ENCODE data around the gene TNFSF11.

TNFSF11 gene

GRCh38 chr13:42592915-42593900, 19.3 kb downstream of the TNFSF11 start:
- TF ChIP-seq CTCF (IDR thresholded peaks at IDR 0.05; ENCODE audit: borderline replicate concordance, extremely low read depth, low read length, poor library complexity, severe bottlenecking): no peak
- no peak for TF ChIP-seq EZH2 (IDR thresholded peaks at IDR 0.05; ENCODE audit: borderline replicate concordance, low read depth, low read length, severe bottlenecking)
- H3K4me3 ChIP-seq (ENCODE audit: low read depth in 1 of 2, low read length in 2 of 2): no peak overlapping the region
- no peak overlapping the region for H3K9ac ChIP-seq (ENCODE audit: low read depth, low read length)

GRCh38 chr13:42594481-42595252, 20.7 kb downstream of the TNFSF11 start:
- no peaks in the 10 kb centered on the region for H3K9me3 ChIP-seq (ENCODE audit: insufficient read depth, low read length, severe bottlenecking)
- no peak overlapping the region for H2AFZ ChIP-seq (ENCODE audit: low read depth, low read length)
- H4K20me1 ChIP-seq (ENCODE audit: insufficient read depth, low read length): no peaks in the 10 kb centered on the region
- DNase-seq (peak; percentile 57), ATAC-seq (ENCODE audit: insufficient read depth, low read depth) (peak; percentile 75; the same call in 2 of the 3 replicates)
- no peak overlapping the region for H3K27ac ChIP-seq (ENCODE audit: low read length)
- no peak overlapping the region for H3K9ac ChIP-seq (ENCODE audit: low read depth, low read length)
- no peaks in the 10 kb centered on the region for H3K4me1 ChIP-seq (ENCODE audit: insufficient read depth, low read length)
- no peak overlapping the region for H3K4me2 ChIP-seq (ENCODE audit: insufficient read depth, low read length)
- no peaks in the 10 kb centered on the region for H3K27me3 ChIP-seq (ENCODE audit: insufficient read depth, low read length, poor library complexity)
- H3K4me3 ChIP-seq (ENCODE audit: low read depth in 1 of 2, low read length in 2 of 2): no peak overlapping the region
- no peaks in the 10 kb centered on the region for H3K36me3 ChIP-seq (ENCODE audit: insufficient read depth, low read length)
- TF ChIP-seq CTCF (IDR thresholded peaks at IDR 0.05; ENCODE audit: borderline replicate concordance, extremely low read depth, low read length, poor library complexity, severe bottlenecking): peak; percentile 87
- TF ChIP-seq EZH2 (IDR thresholded peaks at IDR 0.05; ENCODE audit: borderline replicate concordance, low read depth, low read length, severe bottlenecking): no peak
- H3K79me2 ChIP-seq (ENCODE audit: insufficient read depth, low read length): no peaks in the 10 kb centered on the region

More at GRCh38 chr13:42592915-42593900, 19.3 kb downstream of the TNFSF11 start:
- Histone ChIP-seq H3K27me3 (ENCODE audit: insufficient read depth, low read length, poor library complexity) (no peaks in the 10 kb centered on the region), H3K27ac (ENCODE audit: low read length) (no peak overlapping the region), H2AFZ (ENCODE audit: low read depth, low read length) (no peak overlapping the region), H3K4me2 (ENCODE audit: insufficient read depth, low read length) (no peak overlapping the region), H3K4me1 (ENCODE audit: insufficient read depth, low read length) (no peaks in the 10 kb centered on the region), H4K20me1 (ENCODE audit: insufficient read depth, low read length) (no peaks in the 10 kb centered on the region), H3K9me3 (ENCODE audit: insufficient read depth, low read length, severe bottlenecking) (no peaks in the 10 kb centered on the region), H3K36me3 (ENCODE audit: insufficient read depth, low read length) (no peaks in the 10 kb centered on the region), H3K79me2 (ENCODE audit: insufficient read depth, low read length) (no peaks in the 10 kb centered on the region)
- DNase-seq: no peak
- no peak for ATAC-seq (ENCODE audit: insufficient read depth, low read depth)

GRCh38 chr13:42595253-42595571, 21.3 kb downstream of the TNFSF11 start:
- no peaks in the 10 kb centered on the region for H3K36me3 ChIP-seq (ENCODE audit: insufficient read depth, low read length)
- H3K27ac ChIP-seq (ENCODE audit: low read length): no peak overlapping the region
- no peak overlapping the region for H2AFZ ChIP-seq (ENCODE audit: low read depth, low read length)
- ATAC-seq (ENCODE audit: insufficient read depth, low read depth) (no peak), DNase-seq (no peak)
- TF ChIP-seq EZH2 (IDR thresholded peaks at IDR 0.05; ENCODE audit: borderline replicate concordance, low read depth, low read length, severe bottlenecking): no peak
- TF ChIP-seq CTCF (IDR thresholded peaks at IDR 0.05; ENCODE audit: borderline replicate concordance, extremely low read depth, low read length, poor library complexity, severe bottlenecking): no peak
- no peaks in the 10 kb centered on the region for H4K20me1 ChIP-seq (ENCODE audit: insufficient read depth, low read length)
- no peaks in the 10 kb centered on the region for H3K79me2 ChIP-seq (ENCODE audit: insufficient read depth, low read length)
- no peaks in the 10 kb centered on the region for H3K9me3 ChIP-seq (ENCODE audit: insufficient read depth, low read length, severe bottlenecking)
- H3K4me3 ChIP-seq (ENCODE audit: low read depth in 1 of 2, low read length in 2 of 2): no peak overlapping the region
- H3K27me3 ChIP-seq (ENCODE audit: insufficient read depth, low read length, poor library complexity): peaks cover 2% of the 10 kb centered on the region
- no peaks in the 10 kb centered on the region for H3K4me1 ChIP-seq (ENCODE audit: insufficient read depth, low read length)
- H3K4me2 ChIP-seq (ENCODE audit: insufficient read depth, low read length): no peak overlapping the region
- H3K9ac ChIP-seq (ENCODE audit: low read depth, low read length): no peak overlapping the region
